ENCODE measurements around the gene GSTM4. TPM values are rescaled to one million over a fixed set of nuclear protein-coding genes. Genes with fewer than 3 reads are reported as not detected.

GSTM4 gene
- 4.8 and 6.6 TPM in 2 replicates for total RNA-seq (2012; rRNA removed)

DNA sequence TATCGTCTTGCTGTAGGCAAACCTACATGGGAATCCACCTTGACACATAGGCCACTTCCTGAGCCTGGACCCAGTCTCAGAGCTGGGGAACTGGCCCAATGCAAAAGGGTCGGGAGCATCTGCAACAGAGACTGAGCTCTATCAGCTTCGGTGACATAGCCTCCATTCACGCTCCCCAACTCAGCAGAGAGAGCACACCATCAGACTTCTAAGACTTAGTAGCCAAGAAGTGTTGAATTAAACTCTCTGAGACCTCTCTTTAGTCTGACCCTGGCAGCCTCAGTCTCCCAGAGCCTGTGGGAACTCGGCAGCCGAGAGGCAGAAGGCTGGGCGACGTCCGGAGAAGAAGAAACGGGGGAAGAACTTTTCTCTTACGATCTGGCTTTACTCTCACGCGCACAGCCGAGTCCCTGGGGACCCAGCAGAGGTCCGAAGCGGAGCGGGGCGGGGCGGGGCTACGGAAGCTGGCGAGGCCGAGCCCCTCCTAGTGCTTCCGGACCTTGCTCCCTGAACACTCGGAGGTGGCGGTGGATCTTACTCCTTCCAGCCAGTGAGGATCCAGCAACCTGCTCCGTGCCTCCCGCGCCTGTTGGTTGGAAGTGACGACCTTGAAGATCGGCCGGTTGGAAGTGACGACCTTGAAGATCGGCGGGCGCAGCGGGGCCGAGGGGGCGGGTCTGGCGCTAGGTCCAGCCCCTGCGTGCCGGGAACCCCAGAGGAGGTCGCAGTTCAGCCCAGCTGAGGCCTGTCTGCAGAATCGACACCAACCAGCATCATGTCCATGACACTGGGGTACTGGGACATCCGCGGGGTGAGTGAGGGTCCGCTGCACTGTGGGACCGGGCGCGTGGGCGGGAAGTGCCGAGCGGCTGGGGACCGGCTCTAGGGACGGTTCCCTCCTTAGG lies at the start of gene GSTM4:
TSS of gene GSTM4 (plus strand) at position 485 of the 905 bp plus-strand sequence. CDS start at position 776, 291 bp downstream.
- Histone ChIP-seq H3K9me3 (replicated peaks; ENCODE audit: low read length) (no peaks in the 10 kb centered on the region), H3K4me1 (ENCODE audit: control insufficient read depth, insufficient read depth, low read length) (peaks cover 8% of the 10 kb centered on the region), H3K4me2 (ENCODE audit: low read length) (peak within 1 kb of the TSS; percentile 97), H3K4me3 (ENCODE audit: low read length) (peak within 1 kb of the TSS; percentile 88), H3K9ac (ENCODE audit: low read depth, low read length) (peak within 1 kb of the TSS; percentile 77), H3K27me3 (ENCODE audit: control insufficient read depth, insufficient read depth, low read length) (peaks cover 23% of the 10 kb centered on the region), H3K36me3 (ENCODE audit: insufficient read depth, low read length) (no peaks in the 10 kb centered on the region)

GRCh38 chr1:109609881-109610280 lies 46.0 kb upstream of the GSTM4 start:
- H3K36me3 ChIP-seq (ENCODE audit: insufficient read depth, low read length), result peaks cover 8% of the 10 kb centered on the region
- no peak overlapping the region for H3K4me2 ChIP-seq (ENCODE audit: low read length)

DNA sequence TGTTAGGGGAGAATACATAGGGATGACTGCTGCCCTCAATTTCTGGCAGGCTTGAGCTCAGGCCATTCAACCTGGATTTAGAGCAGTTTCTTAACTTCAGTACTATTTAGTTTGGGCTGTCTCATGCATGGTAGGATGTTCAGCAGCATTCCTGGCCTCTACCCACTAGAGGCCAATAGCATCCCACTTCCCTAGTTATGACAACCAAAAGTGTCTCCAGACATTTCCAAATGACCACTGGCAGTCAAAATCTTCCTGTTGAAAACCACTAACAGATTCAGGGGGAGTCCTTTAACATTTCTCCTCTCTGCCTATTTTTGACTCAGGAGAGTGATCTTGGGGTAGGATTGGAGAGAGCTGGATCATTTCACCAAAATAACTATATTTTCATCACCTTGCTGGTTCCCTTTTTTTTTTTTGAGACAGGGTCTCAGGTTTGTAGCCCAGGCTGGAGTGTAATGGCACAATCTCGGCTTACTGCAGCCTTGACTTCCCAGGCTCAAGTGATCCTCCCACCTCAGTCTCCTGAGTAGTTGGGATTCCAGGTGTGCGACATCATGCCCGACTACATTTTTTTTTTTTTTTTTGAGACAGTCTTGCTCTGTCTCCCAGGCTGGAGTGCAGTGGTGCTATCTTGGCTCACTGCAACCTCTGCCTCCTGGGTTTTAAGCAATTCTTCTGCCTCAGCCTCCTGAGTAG lies 45.1 kb upstream of the GSTM4 start:
- H3K4me1 ChIP-seq (ENCODE audit: control insufficient read depth, insufficient read depth, low read length), result no peaks in the 10 kb centered on the region
- no peak overlapping the region for H3K4me2 ChIP-seq (ENCODE audit: low read length)
- no peaks in the 10 kb centered on the region for H3K9me3 ChIP-seq (replicated peaks; ENCODE audit: low read length)
- peaks cover 4% of the 10 kb centered on the region for H3K36me3 ChIP-seq (ENCODE audit: insufficient read depth, low read length)
- no peak overlapping the region for H3K9ac ChIP-seq (ENCODE audit: low read depth, low read length)
- H3K27me3 ChIP-seq (ENCODE audit: control insufficient read depth, insufficient read depth, low read length), result no peaks in the 10 kb centered on the region
- H3K4me3 ChIP-seq (ENCODE audit: low read length), result no peak overlapping the region

More at GRCh38 chr1:109609881-109610280, 46.0 kb upstream of the GSTM4 start:
- Histone ChIP-seq H3K4me1 (ENCODE audit: control insufficient read depth, insufficient read depth, low read length) (no peaks in the 10 kb centered on the region), H3K4me3 (ENCODE audit: low read length) (no peak overlapping the region), H3K9ac (ENCODE audit: low read depth, low read length) (no peak overlapping the region), H3K9me3 (replicated peaks; ENCODE audit: low read length) (no peaks in the 10 kb centered on the region), H3K27me3 (ENCODE audit: control insufficient read depth, insufficient read depth, low read length) (no peaks in the 10 kb centered on the region)

DNA sequence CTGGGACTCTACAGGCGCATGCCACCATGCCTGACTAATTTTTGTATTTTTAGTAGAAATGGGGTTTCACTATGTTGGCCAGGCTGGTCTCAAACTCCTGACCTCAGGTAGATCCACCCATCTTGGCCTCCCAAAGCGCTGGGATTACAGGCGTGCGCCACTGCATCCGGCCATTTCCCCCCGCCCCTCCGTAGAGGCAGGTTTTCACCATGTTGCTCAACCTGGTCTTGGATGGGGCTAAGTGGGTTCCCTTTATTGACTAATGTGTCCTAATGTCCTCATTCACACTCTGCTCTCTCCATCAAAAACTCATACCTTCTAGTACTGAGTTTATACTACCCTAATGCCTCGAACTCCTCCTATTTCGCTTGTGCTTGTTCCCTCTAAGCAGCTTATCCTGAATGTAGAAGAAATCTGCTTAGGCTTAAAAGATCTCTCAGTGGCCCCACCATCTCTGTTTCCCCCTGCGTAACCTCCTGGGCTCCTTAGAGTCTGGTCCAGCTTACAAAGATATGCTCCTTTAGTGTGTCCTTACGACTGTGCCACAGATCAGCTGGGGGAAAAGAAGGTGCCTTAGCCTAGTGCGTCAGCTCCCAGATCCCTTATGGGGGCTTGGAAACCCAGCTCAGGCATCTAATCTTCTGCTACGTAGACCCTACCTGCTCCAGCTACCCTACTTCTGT lies 44.5 kb upstream of the GSTM4 start:
- Histone ChIP-seq H3K36me3 (ENCODE audit: insufficient read depth, low read length) (no peaks in the 10 kb centered on the region), H3K4me3 (ENCODE audit: low read length) (no peak overlapping the region), H3K27me3 (ENCODE audit: control insufficient read depth, insufficient read depth, low read length) (no peaks in the 10 kb centered on the region), H3K9ac (ENCODE audit: low read depth, low read length) (no peak overlapping the region), H3K4me2 (ENCODE audit: low read length) (no peak overlapping the region), H3K9me3 (replicated peaks; ENCODE audit: low read length) (no peaks in the 10 kb centered on the region), H3K4me1 (ENCODE audit: control insufficient read depth, insufficient read depth, low read length) (no peaks in the 10 kb centered on the region)

DNA sequence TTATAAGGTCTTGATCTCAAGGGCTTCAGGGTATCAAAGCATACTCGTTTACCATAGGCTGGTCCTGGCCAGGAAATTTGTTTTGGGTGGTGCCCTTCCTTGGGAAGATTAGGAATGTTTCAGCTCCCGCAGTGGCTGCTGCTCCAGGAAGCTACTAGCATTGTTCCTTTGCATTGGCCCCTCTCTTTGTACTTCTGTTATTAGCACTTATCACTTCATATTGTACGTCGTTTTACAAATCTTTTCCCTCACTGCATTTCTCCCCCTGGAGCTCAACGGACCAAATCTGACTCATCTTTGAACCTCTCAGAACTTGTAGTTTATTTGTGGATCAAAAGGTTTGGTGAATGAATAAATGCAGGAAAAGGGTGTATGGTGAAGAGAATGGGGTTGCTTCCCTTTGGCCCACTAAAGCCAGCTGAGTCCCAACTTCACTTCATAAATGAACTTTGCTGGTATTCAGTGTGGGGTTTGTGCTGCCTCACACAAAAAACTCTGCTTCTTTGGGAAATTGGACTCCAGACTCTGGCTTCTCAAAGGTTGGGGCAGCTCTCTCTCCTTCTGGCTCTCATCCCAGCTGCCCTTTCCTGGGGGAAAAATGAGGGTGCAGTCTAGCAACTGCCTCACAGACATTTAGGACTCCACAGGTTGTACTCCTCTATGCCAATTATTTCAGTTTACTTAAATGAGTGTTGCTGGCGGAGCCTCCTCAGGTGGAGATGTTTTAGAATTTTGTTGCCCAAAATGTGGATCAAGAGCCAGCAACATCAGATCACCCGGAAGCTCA lies 42.3 kb upstream of the GSTM4 start:
- Histone ChIP-seq H3K36me3 (ENCODE audit: insufficient read depth, low read length) (no peaks in the 10 kb centered on the region), H3K27me3 (ENCODE audit: control insufficient read depth, insufficient read depth, low read length) (no peaks in the 10 kb centered on the region), H3K9me3 (replicated peaks; ENCODE audit: low read length) (no peaks in the 10 kb centered on the region), H3K9ac (ENCODE audit: low read depth, low read length) (no peak overlapping the region), H3K4me3 (ENCODE audit: low read length) (no peak overlapping the region), H3K4me2 (ENCODE audit: low read length) (no peak overlapping the region), H3K4me1 (ENCODE audit: control insufficient read depth, insufficient read depth, low read length) (peaks cover 13% of the 10 kb centered on the region)

DNA sequence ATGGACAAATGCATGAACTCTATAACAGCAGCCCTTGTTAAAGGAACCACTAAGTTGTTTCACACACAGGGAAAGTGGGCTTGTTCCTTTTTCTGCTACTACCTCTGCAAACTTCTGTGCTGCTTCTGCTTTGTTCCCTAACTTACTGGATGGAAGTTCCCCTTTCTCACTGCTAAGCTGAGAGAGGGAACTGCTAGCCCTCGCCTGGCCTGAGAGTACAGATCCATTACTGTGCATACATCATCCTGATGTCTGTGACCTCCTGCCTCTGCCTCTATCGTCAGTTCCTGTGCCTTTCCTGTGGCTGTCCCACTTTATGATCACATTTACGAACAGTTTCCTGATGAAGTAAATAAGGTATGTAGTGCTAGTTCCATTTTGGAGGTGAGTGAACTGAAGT lies 40.0 kb upstream of the GSTM4 start:
- Histone ChIP-seq H3K9ac (ENCODE audit: low read depth, low read length) (no peak overlapping the region), H3K9me3 (replicated peaks; ENCODE audit: low read length) (no peaks in the 10 kb centered on the region), H3K27me3 (ENCODE audit: control insufficient read depth, insufficient read depth, low read length) (no peaks in the 10 kb centered on the region), H3K4me2 (ENCODE audit: low read length) (no peak overlapping the region), H3K36me3 (ENCODE audit: insufficient read depth, low read length) (no peaks in the 10 kb centered on the region), H3K4me1 (ENCODE audit: control insufficient read depth, insufficient read depth, low read length) (peaks cover 22% of the 10 kb centered on the region), H3K4me3 (ENCODE audit: low read length) (no peak overlapping the region)

- Histone ChIP-seq H3K4me1 (ENCODE audit: control insufficient read depth, insufficient read depth, low read length) (peaks cover 24% of the 10 kb centered on the region), H3K27me3 (ENCODE audit: control insufficient read depth, insufficient read depth, low read length) (no peaks in the 10 kb centered on the region), H3K36me3 (ENCODE audit: insufficient read depth, low read length) (no peaks in the 10 kb centered on the region), H3K9me3 (replicated peaks; ENCODE audit: low read length) (no peaks in the 10 kb centered on the region), H3K9ac (ENCODE audit: low read depth, low read length) (peak overlapping the region; percentile 63), H3K4me2 (ENCODE audit: low read length) (no peak overlapping the region), H3K4me3 (ENCODE audit: low read length) (no peak overlapping the region)
Observed at GRCh38 chr1:109616391-109616790, 39.5 kb upstream of the GSTM4 start.

DNA sequence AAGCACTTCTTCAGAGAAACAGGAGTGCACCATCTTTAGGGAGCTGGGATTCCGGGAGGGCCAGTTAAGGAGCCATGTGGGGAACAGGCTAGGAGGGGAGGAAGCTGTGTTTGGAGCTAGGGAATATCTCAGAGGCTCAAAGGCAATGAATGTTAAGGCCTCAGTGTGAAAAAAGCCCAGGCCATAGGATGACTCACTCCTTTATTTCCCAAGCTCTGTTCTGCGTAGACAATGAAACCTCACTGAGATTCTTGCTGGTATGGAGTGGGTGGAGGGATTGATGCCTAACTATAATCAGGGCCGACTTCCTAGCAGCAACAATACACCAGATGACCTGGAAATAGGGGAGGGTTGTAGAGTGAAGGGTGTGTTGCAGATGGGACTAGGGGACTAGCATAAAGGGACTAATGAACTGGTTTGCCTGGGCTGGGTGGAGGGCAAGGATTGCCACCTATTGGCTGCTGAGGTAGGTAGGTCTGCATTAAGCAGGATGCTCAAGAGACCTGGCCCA lies 38.6 kb upstream of the GSTM4 start:
- Histone ChIP-seq H3K36me3 (ENCODE audit: insufficient read depth, low read length) (no peaks in the 10 kb centered on the region), H3K9me3 (replicated peaks; ENCODE audit: low read length) (no peaks in the 10 kb centered on the region), H3K27me3 (ENCODE audit: control insufficient read depth, insufficient read depth, low read length) (no peaks in the 10 kb centered on the region), H3K4me2 (ENCODE audit: low read length) (peak overlapping the region; percentile 13), H3K9ac (ENCODE audit: low read depth, low read length) (peak overlapping the region; percentile 63), H3K4me1 (ENCODE audit: control insufficient read depth, insufficient read depth, low read length) (peaks cover 33% of the 10 kb centered on the region), H3K4me3 (ENCODE audit: low read length) (no peak overlapping the region)

DNA sequence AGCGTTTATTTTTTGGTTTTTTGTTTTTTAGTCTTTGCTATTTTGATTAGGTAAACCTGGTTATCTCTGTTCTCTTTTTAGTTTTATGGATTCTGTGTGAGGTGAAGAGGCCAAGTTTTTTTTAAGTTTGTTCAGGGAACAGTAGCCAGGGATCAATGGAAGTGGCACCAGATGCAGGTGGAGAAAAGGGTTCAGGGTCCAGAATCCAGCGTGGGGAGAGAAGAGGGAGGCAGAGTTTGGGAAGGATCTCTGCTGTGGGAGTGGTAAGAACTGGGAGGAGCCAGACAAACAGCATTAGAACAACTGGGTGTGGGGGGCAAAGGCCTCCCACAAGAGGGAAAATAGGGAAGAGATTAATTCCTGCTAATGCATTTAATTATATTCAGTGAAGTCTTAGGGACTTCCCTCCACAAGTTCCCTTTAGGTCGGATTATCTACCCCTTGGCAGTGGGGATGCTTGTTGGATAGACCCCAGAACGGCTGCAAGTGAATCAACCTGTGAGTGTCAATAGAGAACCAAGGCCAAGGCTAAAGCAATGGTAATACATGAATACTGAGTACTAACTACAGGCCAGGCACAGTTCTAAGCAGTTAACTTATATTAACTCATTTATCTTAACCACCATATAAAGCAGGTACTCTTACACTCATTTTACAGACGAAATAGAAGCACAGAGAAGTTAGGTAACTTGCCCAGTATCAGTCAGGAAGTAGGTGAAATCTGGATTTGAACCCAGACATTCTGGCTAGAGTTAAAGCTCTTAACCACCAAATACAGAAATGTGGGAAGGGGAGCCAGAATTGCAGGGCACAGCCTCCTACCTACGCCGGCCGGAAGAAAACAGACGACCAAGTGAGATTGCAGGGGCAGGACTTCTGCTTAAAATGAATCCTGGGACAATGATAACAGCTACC lies 37.0 kb upstream of the GSTM4 start:
- Histone ChIP-seq H3K4me3 (ENCODE audit: low read length) (peak overlapping the region; percentile 97), H3K4me2 (ENCODE audit: low read length) (peak overlapping the region; percentile 100), H3K36me3 (ENCODE audit: insufficient read depth, low read length) (peaks cover 4% of the 10 kb centered on the region), H3K27me3 (ENCODE audit: control insufficient read depth, insufficient read depth, low read length) (no peaks in the 10 kb centered on the region), H3K4me1 (ENCODE audit: control insufficient read depth, insufficient read depth, low read length) (peaks cover 49% of the 10 kb centered on the region), H3K9ac (ENCODE audit: low read depth, low read length) (peak overlapping the region; percentile 98), H3K9me3 (replicated peaks; ENCODE audit: low read length) (no peaks in the 10 kb centered on the region)
